WERI-Rb-1 (cell line): ENCODE measurements around the gene NIPAL4.
"Not testable (repeated sequence)": the region's sequence is repeated elsewhere in the genome, so short reads cannot be mapped to it uniquely, and the experiment has no call there.

Experiments used
- DNase-seq: peaks from one replicate; pipeline ENCODE4 v3.0.0-alpha.2; 2020
- H3K27ac ChIP-seq: fragments of 250-450 bp; sonication (Bioruptor Pico); 2 replicates; pipeline ENCODE4 v1.5.1; 2020; ENCODE audit warnings: mild to moderate bottlenecking, moderate library complexity
- H3K27me3 ChIP-seq: fragments of 250-450 bp; sonication (Bioruptor Pico); 2 replicates; pipeline ENCODE4 v1.5.1; 2021; ENCODE audit warnings: mild to moderate bottlenecking, low read depth, moderate library complexity; ENCODE audit not compliant: insufficient read depth, severe bottlenecking
- H3K36me3 ChIP-seq: fragments of 250-450 bp; sonication (Bioruptor Pico); 2 replicates; pipeline ENCODE4 v1.5.1; 2020; ENCODE audit warnings: mild to moderate bottlenecking, moderate library complexity
- H3K4me3 ChIP-seq: 2 replicates; pipeline ENCODE4 v1.5.1; 2011; ENCODE audit warnings: low read depth, mild to moderate bottlenecking, control low read depth, low read length
- H3K9me3 ChIP-seq: fragments of 250-450 bp; sonication (Bioruptor Pico); 2 replicates; pipeline ENCODE4 v1.5.1; 2021; ENCODE audit warnings: mild to moderate bottlenecking, moderate library complexity; ENCODE audit not compliant: severe bottlenecking
- TF ChIP-seq, protein P1 (sequence below): IDR thresholded peaks from 2 replicates; pipeline ENCODE4 v1.5.1; 2011; ENCODE audit warnings: low read depth, mild to moderate bottlenecking, control low read depth, inconsistent platforms, low read length

The NIPAL4 gene

DNA sequence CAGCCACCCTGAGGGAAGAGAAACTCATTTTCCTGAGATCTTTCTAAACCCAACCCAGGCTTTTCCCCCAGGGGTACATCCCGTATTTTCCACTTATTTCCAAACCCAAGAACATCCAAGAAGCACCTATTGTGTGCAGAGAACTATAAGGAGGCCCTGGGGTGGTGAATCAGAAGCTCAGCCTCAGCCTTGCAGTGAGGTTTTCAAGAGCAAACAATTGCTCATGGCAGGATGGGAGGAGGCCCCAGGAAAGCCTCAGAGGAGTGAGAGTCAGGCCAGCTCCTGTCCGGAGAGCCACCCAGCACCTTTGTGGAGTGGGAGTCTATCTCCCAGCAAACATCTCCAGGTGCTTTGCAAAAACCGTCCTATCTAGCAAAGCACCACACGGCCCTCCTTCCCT lies 19.2 kb downstream of the NIPAL4 start:
- no peak overlapping the region for H3K4me3 ChIP-seq
- no peaks in the 10 kb centered on the region for H3K9me3 ChIP-seq
- DNase-seq, result no peak
- TF ChIP-seq, protein P1, sequence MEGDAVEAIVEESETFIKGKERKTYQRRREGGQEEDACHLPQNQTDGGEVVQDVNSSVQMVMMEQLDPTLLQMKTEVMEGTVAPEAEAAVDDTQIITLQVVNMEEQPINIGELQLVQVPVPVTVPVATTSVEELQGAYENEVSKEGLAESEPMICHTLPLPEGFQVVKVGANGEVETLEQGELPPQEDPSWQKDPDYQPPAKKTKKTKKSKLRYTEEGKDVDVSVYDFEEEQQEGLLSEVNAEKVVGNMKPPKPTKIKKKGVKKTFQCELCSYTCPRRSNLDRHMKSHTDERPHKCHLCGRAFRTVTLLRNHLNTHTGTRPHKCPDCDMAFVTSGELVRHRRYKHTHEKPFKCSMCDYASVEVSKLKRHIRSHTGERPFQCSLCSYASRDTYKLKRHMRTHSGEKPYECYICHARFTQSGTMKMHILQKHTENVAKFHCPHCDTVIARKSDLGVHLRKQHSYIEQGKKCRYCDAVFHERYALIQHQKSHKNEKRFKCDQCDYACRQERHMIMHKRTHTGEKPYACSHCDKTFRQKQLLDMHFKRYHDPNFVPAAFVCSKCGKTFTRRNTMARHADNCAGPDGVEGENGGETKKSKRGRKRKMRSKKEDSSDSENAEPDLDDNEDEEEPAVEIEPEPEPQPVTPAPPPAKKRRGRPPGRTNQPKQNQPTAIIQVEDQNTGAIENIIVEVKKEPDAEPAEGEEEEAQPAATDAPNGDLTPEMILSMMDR, result no peak
- H3K36me3 ChIP-seq, result no peaks in the 10 kb centered on the region; the same call in none of the 2 replicates
- no peak overlapping the region for H3K27ac ChIP-seq
- no peaks in the 10 kb centered on the region for H3K27me3 ChIP-seq

DNA sequence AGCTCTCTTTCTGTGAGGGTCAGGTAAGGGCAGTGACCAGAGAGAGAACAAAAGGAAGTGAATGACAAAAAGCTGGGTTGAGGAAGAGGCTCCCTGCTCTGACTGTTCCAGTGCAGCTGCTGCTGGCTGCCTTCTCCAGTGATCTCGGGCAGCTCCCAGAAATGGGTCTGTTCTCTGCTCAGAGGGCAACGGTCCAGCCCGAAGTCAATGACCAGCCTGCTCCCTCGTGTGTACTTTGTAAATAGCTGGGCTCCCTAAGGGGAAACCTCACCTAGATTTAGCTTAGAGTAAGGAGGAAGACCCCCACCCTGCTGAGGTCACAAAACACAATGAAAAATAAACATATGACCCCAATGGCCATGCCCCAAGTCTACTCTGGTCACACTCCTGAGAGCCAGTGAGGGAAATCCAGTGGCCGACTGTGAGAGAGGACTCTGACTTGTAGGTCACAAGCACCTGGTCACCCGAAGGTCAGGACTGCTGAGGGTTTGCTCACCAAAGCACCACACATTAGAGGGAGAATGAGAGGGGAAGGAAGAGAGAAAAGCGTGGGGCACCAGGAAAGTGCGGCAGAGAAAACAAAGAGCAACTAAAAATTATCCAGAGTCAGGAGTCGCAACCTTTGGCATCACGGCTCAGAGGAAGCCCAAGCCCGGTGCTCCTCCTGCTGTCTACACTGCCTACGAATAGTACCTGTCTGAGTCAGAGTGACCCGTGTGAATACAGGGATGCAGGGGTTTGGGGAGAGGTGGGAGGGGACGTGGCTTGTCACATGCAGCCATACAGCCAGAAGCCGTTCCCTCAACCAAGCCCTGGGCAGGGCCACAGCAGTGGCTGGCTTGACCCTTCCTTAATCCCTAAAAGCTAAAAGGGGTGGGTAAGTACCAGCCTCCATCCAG lies 19.8 kb downstream of the NIPAL4 start:
- TF ChIP-seq, protein P1, result no peak
- Histone ChIP-seq H3K36me3 (peaks cover under 1% of the 10 kb centered on the region), H3K27me3 (no peaks in the 10 kb centered on the region), H3K4me3 (no peak overlapping the region), H3K27ac (no peak overlapping the region), H3K9me3 (no peaks in the 10 kb centered on the region)
- DNase-seq, result no peak

DNA sequence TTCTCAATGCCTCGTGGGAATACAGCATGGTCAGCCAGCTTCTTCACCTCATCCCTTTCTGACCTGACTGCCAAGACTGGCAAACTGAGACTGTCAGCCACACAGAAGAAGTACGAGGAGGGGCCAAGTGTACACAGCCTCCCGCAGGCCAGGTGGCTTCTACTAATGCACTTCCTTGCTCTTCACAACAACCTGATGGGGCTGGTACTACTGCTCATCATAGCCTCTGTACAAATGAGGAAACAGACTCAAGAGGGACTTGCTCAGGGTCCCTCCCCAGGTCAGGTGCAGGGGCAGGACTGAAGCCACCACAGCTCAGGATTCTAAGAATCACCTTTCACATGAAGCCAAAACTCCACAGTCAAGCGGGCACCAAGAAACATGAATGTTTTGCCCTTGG lies 21.3 kb downstream of the NIPAL4 start:
- no peak for DNase-seq
- Histone ChIP-seq H3K27ac (no peak overlapping the region), H3K4me3 (no peak overlapping the region), H3K36me3 (peaks cover 3% of the 10 kb centered on the region), H3K9me3 (no peaks in the 10 kb centered on the region), H3K27me3 (no peaks in the 10 kb centered on the region)
- TF ChIP-seq, protein P1, result no peak

DNA sequence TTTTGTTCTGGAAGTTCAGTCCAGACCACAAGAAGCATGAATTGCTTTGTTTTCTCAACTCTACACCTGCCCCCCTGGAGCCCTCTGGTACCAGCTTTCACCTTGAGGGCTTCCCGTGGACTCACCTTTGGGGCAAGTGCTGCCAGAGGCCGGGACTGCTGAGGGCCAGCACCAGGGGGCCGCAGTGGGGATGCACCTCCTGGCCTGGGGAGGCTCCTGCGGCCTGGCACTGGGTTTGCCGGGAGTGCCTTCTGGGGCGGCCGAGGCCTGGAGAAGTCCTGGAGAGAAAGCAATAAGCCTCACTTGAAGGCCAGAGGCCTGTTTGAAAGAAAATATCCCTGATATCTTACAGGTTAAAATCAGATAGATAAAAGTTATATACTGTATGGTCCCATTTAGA lies 21.7 kb downstream of the NIPAL4 start:
- TF ChIP-seq, protein P1, result no peak
- H3K27me3 ChIP-seq, result no peaks in the 10 kb centered on the region
- no peaks in the 10 kb centered on the region for H3K9me3 ChIP-seq
- H3K27ac ChIP-seq, result no peak overlapping the region
- no peak overlapping the region for H3K4me3 ChIP-seq
- no peak for DNase-seq
- H3K36me3 ChIP-seq, result peaks cover 3% of the 10 kb centered on the region

DNA sequence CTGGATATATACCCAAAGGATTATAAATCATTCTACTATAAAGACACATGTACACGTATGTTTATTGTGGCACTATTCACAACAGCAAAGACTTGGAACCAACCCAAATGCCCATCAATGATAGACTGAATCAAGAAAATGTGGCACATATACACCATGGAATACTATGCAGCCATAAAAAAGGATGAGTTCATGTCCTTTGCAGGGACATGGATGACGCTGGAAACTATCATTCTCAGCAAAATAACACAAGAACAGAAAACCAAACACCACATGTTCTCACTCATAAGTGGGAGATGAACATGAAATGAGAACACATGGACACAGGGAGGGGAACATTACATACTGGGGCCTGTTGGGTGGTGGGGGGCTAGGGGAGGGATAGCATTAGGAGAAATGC lies 22.7 kb downstream of the NIPAL4 start:
- H3K36me3 ChIP-seq, H3K4me3 ChIP-seq, H3K9me3 ChIP-seq, H3K27me3 ChIP-seq, H3K27ac ChIP-seq, DNase-seq: not testable (repeated sequence)

DNA sequence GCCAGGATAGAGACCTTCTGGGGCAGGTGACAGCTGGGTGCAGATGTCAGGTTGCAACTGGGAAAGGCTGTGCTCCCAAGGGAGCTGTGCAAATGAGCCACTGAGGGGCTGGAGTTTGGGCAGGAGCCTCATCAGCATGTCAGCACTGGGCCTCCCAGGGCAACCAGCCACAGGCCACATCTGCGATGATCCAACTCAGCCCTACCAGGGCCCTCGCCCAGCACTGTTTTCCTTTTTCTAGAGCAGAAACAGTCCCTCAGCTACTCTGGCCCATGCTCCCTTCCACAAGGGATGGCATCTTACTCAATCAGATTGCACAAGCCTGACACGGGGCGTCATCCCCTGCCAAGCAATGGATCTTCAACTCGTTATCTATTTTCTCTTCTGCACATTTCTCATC lies 24.8 kb downstream of the NIPAL4 start:
- DNase-seq, result no peak
- H3K27ac ChIP-seq, result no peak overlapping the region
- H3K4me3 ChIP-seq, result no peak overlapping the region
- peaks cover 3% of the 10 kb centered on the region for H3K36me3 ChIP-seq
- H3K27me3 ChIP-seq, result no peaks in the 10 kb centered on the region
- H3K9me3 ChIP-seq, result no peaks in the 10 kb centered on the region
- TF ChIP-seq, protein P1, result no peak
